Esophagus muscularis mucosa (tissue), 3 donors: ENCODE data around the gene DNAH11.

Source experiments
- POLR2A ChIP-seq: fragments of 450-650 bp; IDR thresholded peaks from one replicate; pipeline ENCODE4 v1.6.1; 2017; ENCODE audit warnings: antibody characterized with exemption, moderate library complexity, mild to moderate bottlenecking, low read depth
- TF ChIP-seq, protein P1 (sequence below), 3 experiments: fragments of 200-600 bp in 2 of 3; fragments of 450-650 bp in 1 of 3; sonication (generic) in 2 of 3; IDR thresholded peaks; one replicate each; pipeline ENCODE4 v1.5.1; 2017 to 2019; ENCODE audit warnings: antibody characterized with exemption in 3 of 3, mild to moderate bottlenecking in 2 of 3, moderate library complexity in 1 of 3

DNA sequence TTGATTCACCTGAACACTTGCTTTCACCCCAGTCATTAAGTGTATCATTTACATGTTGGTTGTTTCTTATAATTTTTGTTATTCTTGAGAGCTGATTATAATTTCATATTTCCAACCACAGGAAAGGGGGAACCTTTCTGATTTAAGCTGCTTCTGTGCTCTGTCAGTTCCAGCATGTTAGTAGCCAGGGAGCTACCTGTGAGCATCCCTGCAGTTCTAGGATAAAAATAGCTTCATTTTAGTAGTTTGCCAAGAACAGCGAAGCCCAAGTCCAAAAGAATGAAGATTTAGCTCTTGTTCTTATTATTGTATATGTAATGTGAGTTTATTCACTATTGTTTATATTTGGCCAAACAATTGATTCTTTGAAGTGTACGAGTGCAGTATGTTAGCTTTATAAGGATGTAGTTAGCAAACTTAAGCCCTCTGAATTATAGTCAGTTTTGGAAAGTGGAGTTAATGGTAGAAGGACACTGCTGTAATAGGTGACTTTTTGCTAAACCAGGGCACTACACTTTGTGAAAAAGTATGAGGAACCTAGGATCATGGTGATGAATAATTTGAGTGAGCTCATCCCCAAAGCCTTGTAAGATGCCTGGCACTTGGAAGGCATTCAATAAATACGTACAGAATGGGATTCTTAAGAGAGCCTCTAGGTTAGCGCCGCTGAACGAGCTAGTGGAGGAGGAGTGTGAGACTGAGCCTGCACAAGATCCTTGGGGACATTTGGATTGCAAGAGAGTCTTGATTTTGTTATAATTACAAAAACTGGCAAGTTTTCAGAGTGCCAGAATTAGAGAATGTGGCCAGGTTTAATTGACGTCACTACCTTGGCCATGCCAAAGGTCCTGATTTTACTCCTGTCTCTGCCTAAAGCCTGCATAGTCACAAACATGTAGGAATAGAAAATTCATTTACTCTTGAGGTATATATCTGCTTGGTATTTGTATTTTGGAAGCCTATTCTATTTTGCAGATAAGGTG is 29.8 kb downstream of the DNAH11 start:
- no peak for TF ChIP-seq POLR2A
- TF ChIP-seq, protein P1, sequence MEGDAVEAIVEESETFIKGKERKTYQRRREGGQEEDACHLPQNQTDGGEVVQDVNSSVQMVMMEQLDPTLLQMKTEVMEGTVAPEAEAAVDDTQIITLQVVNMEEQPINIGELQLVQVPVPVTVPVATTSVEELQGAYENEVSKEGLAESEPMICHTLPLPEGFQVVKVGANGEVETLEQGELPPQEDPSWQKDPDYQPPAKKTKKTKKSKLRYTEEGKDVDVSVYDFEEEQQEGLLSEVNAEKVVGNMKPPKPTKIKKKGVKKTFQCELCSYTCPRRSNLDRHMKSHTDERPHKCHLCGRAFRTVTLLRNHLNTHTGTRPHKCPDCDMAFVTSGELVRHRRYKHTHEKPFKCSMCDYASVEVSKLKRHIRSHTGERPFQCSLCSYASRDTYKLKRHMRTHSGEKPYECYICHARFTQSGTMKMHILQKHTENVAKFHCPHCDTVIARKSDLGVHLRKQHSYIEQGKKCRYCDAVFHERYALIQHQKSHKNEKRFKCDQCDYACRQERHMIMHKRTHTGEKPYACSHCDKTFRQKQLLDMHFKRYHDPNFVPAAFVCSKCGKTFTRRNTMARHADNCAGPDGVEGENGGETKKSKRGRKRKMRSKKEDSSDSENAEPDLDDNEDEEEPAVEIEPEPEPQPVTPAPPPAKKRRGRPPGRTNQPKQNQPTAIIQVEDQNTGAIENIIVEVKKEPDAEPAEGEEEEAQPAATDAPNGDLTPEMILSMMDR (IDR thresholded peaks at IDR 0.05): no peak
